IMR-90 (cell line): ENCODE measurements around the gene NUP153.

Source experiments
- CEBPB ChIP-seq: IDR thresholded peaks from 2 replicates; pipeline ENCODE4 v1.6.1; 2012; ENCODE audit warnings: low read depth, low read length, improper control_type of control experiment
- CTCF ChIP-seq: conservative IDR thresholded peaks from 2 replicates; pipeline ENCODE4 v1.5.1; 2012; ENCODE audit warnings: mild to moderate bottlenecking, low read depth, low read length, improper control_type of control experiment
- POLR2A ChIP-seq: IDR thresholded peaks from 2 replicates; pipeline ENCODE4 v1.6.1; 2012; ENCODE audit warnings: mild to moderate bottlenecking, low read depth, low read length
- RAD21 ChIP-seq: IDR thresholded peaks from 2 replicates; pipeline ENCODE4 v1.6.1; 2012; ENCODE audit warnings: low read length, improper control_type of control experiment

- TF ChIP-seq CTCF (no peak), CEBPB (no peak), POLR2A (no peak), RAD21 (no peak)
Observed at GRCh38 chr6:17612048-17612447, 94.7 kb downstream of the NUP153 start.
